DOHH2 (cell line): Measurements from ENCODE around the gene ZW10.
"Not testable (repeated sequence)": the region's sequence is repeated elsewhere in the genome, so short reads cannot be mapped to it uniquely, and the experiment has no call there.

Experiments
- H3F3A ChIP-seq: fragments of 200-600 bp; sonication (generic), shearing (Covaris generic); 2 replicates; pipeline ENCODE4 v1.6.0; 2016; ENCODE audit warnings: antibody characterized with exemption, mild to moderate bottlenecking; ENCODE audit not compliant: control insufficient read depth, insufficient read depth
- H3K27ac ChIP-seq: fragments of 200-600 bp; sonication (generic); 2 replicates; pipeline ENCODE4 v1.5.1; 2014; ENCODE audit warnings: low read depth, mild to moderate bottlenecking, low read length, moderate library complexity
- H3K27me3 ChIP-seq: fragments of 200-600 bp; sonication (generic); 2 replicates; pipeline ENCODE4 v1.6.1; 2014; ENCODE audit warnings: mild to moderate bottlenecking, low read length, mixed read lengths; ENCODE audit not compliant: control insufficient read depth
- H3K36me3 ChIP-seq: fragments of 200-600 bp; sonication (generic); 2 replicates; pipeline ENCODE4 v1.6.1; 2014; ENCODE audit warnings: mild to moderate bottlenecking, low read length, moderate library complexity, mixed read lengths; ENCODE audit not compliant: control insufficient read depth
- H3K4me1 ChIP-seq: fragments of 200-600 bp; sonication (generic); 2 replicates; pipeline ENCODE4 v1.6.1; 2014; ENCODE audit warnings: mild to moderate bottlenecking, low read length, mixed read lengths; ENCODE audit not compliant: control insufficient read depth
- H3K4me2 ChIP-seq: fragments of 200-600 bp; sonication (generic); 2 replicates; pipeline ENCODE4 v1.6.0; 2014; ENCODE audit warnings: mild to moderate bottlenecking, low read length, moderate library complexity
- H3K4me3 ChIP-seq: fragments of 200-600 bp; sonication (generic); 2 replicates; pipeline ENCODE4 v1.5.1; 2014; ENCODE audit warnings: mild to moderate bottlenecking, low read length, mixed read lengths
- H3K79me2 ChIP-seq: fragments of 200-600 bp; sonication (generic); 2 replicates; pipeline ENCODE4 v1.6.1; 2014; ENCODE audit warnings: mild to moderate bottlenecking, low read length, mixed read lengths; ENCODE audit not compliant: control insufficient read depth
- H3K9me2 ChIP-seq: fragments of 200-600 bp; sonication (generic); replicated peaks from 2 replicates; pipeline ENCODE4 v1.6.1; 2014; ENCODE audit warnings: mild to moderate bottlenecking, low read length, mixed read lengths; ENCODE audit not compliant: control insufficient read depth
- H3K9me3 ChIP-seq: fragments of 200-600 bp; sonication (generic); 2 replicates; pipeline ENCODE4 v1.6.1; 2014; ENCODE audit warnings: antibody characterized with exemption, low read length, mixed read lengths; ENCODE audit not compliant: control insufficient read depth, insufficient read depth
- H4K20me1 ChIP-seq: fragments of 200-600 bp; sonication (generic); 2 replicates; pipeline ENCODE4 v1.6.0; 2014; ENCODE audit warnings: low read depth, mild to moderate bottlenecking, antibody characterized with exemption, low read length, moderate library complexity; ENCODE audit not compliant: control insufficient read depth, insufficient read depth
- EZH2phosphoT487 ChIP-seq: fragments of 200-600 bp; sonication (generic); IDR thresholded peaks from 2 replicates; pipeline ENCODE4 v1.6.1; 2017; ENCODE audit warnings: borderline replicate concordance, mild to moderate bottlenecking, antibody characterized with exemption, low read length, moderate library complexity, mixed read lengths
- TF ChIP-seq, protein P1 (sequence below): fragments of 200-600 bp; sonication (generic); IDR thresholded peaks from one replicate; pipeline ENCODE4 v1.5.1; 2014; ENCODE audit warnings: antibody characterized with exemption, mild to moderate bottlenecking, low read depth, low read length; ENCODE audit not compliant: poor library complexity, severe bottlenecking

Gene ZW10

DNA sequence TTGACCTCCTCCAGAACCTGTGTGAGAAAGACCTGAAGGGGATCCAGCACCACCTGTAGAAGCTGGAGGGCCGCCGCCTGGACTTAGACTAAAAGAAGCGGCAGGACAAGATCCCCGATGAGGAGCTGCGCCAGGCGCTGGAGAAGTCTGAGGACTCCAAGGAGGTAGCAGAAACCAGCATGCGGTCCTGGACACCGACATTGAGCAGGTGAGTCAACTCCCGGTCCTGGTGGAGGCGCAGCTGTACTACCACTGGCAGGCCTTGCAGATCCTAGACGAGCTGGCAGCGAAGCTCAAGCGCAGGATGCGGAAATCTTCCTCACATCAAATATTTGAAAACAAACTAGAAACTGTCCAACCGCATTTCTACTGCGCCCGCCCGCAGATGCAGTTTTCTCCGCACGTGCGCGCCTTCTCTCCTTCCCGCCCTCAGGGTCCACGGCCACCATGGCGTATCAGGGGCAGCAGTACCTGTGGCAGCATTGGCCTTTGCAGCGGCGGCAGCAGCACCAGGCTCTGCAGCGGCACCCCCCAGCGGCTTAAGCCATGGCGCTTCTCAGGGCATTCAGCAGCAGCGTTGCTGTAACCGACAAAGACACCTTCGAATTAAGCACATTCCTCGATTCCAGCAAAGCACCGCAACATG lies 16.3 kb upstream of the ZW10 start:
- H3K79me2 ChIP-seq: no peaks in the 10 kb centered on the region
- no peaks in the 10 kb centered on the region for H4K20me1 ChIP-seq
- H3K9me2 ChIP-seq: no peaks in the 10 kb centered on the region
- H3F3A ChIP-seq: no peaks in the 10 kb centered on the region
- no peaks in the 10 kb centered on the region for H3K36me3 ChIP-seq
- no peak overlapping the region for H3K27ac ChIP-seq
- H3K4me1 ChIP-seq: no peaks in the 10 kb centered on the region
- TF ChIP-seq, protein P1, sequence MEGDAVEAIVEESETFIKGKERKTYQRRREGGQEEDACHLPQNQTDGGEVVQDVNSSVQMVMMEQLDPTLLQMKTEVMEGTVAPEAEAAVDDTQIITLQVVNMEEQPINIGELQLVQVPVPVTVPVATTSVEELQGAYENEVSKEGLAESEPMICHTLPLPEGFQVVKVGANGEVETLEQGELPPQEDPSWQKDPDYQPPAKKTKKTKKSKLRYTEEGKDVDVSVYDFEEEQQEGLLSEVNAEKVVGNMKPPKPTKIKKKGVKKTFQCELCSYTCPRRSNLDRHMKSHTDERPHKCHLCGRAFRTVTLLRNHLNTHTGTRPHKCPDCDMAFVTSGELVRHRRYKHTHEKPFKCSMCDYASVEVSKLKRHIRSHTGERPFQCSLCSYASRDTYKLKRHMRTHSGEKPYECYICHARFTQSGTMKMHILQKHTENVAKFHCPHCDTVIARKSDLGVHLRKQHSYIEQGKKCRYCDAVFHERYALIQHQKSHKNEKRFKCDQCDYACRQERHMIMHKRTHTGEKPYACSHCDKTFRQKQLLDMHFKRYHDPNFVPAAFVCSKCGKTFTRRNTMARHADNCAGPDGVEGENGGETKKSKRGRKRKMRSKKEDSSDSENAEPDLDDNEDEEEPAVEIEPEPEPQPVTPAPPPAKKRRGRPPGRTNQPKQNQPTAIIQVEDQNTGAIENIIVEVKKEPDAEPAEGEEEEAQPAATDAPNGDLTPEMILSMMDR: no peak
- TF ChIP-seq EZH2phosphoT487: no peak
- 0 out of 2 replicates have a peak, but pooled peaks cover 2% of the 10 kb centered on the region for H3K27me3 ChIP-seq
- H3K9me3 ChIP-seq: no peaks in the 10 kb centered on the region
- H3K4me3 ChIP-seq: no peak overlapping the region
- no peak overlapping the region for H3K4me2 ChIP-seq

DNA sequence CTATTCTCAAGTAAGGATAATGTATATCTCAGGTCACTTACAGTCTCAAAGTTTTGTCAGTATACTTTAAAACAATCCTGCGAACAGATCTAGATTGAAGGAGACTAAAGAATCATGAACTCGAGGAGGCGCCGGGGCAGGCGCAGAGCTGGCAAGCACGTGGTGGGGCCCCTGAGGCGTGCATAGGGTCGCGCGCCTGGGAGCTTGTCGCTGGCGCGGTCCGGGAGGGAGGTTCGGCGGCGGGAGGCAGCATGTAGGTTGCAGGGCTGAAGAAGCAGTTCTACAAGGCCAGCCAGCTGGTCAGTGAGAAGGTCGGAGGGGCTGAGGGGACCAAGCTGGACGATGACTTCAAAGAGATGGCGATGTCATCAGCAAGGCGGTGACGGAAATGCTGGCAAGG lies 15.5 kb upstream of the ZW10 start:
- H3K36me3 ChIP-seq, H3K79me2 ChIP-seq, H3F3A ChIP-seq, H3K27ac ChIP-seq, H3K4me3 ChIP-seq, H3K4me2 ChIP-seq, H3K4me1 ChIP-seq, H3K9me3 ChIP-seq, H3K27me3 ChIP-seq, H4K20me1 ChIP-seq, H3K9me2 ChIP-seq: not testable (repeated sequence)

DNA sequence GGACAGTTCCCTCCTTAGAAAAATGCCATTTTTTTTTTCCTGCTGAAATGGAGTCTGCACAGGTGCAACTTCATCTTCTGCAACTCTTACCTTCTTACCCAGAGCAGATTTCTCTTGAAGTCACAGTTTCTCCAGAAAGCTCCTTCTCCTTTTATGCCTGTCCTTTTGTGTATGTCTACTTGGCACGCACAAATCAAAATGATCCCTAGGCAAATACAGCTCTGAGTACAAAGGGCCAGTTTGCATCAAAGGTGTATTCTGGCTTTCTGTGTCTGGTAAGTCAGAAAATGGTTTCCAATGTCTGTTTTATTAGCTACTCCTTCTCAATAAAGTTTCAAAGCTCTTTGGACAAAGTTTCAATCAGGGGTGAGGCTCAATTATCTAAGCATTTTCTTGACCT lies 8.6 kb upstream of the ZW10 start:
- H3K27ac ChIP-seq: no peak overlapping the region
- no peaks in the 10 kb centered on the region for H4K20me1 ChIP-seq
- H3K4me2 ChIP-seq: no peak overlapping the region
- no peaks in the 10 kb centered on the region for H3F3A ChIP-seq
- no peaks in the 10 kb centered on the region for H3K36me3 ChIP-seq
- no peak overlapping the region for H3K4me3 ChIP-seq
- H3K27me3 ChIP-seq: peaks cover 17% of the 10 kb centered on the region; the same call in 1 of the 2 replicates
- H3K4me1 ChIP-seq: no peaks in the 10 kb centered on the region
- no peaks in the 10 kb centered on the region for H3K79me2 ChIP-seq
- H3K9me3 ChIP-seq: no peaks in the 10 kb centered on the region
- no peaks in the 10 kb centered on the region for H3K9me2 ChIP-seq
- no peak for TF ChIP-seq EZH2phosphoT487
- TF ChIP-seq, protein P1: no peak

DNA sequence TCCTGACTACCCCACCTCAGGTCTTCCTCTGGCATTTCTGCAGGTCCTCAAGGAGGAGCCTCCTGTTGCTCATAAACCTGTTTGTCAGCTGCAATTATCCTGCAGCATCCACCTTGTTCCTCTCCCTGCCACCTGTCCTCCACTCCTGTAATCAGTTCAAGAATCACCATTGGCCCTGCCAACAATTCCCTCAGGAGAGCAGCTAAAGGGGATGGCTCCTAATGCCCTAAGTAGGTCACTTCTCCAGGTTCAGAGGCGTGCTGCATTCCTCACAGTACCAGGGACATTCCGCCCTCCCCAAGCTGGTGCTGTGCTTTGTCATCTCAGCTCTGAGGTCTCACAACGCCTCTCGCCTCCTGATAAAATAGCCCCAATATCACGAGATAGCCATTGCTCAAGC lies 8.2 kb upstream of the ZW10 start:
- Histone ChIP-seq H3K4me2 (no peak overlapping the region), H3K79me2 (no peaks in the 10 kb centered on the region), H3K9me2 (no peaks in the 10 kb centered on the region), H3K27ac (no peak overlapping the region), H3K4me3 (no peak overlapping the region), H3K36me3 (no peaks in the 10 kb centered on the region), H3K4me1 (no peaks in the 10 kb centered on the region), H3F3A (no peaks in the 10 kb centered on the region), H4K20me1 (no peaks in the 10 kb centered on the region), H3K27me3 (peaks cover 17% of the 10 kb centered on the region; the same call in 1 of the 2 replicates), H3K9me3 (no peaks in the 10 kb centered on the region)
- TF ChIP-seq, protein P1: no peak
- no peak for TF ChIP-seq EZH2phosphoT487
